WERI-Rb-1 (cell line): ENCODE results near the gene EPB41L4B.

Experiments
- DNase-seq: peaks from one replicate; pipeline ENCODE4 v3.0.0-alpha.2; 2020
- H3K27ac ChIP-seq: fragments of 250-450 bp; sonication (Bioruptor Pico); 2 replicates; pipeline ENCODE4 v1.5.1; 2020; ENCODE audit warnings: mild to moderate bottlenecking, moderate library complexity
- H3K27me3 ChIP-seq: fragments of 250-450 bp; sonication (Bioruptor Pico); 2 replicates; pipeline ENCODE4 v1.5.1; 2021; ENCODE audit warnings: mild to moderate bottlenecking, low read depth, moderate library complexity; ENCODE audit not compliant: insufficient read depth, severe bottlenecking
- H3K36me3 ChIP-seq: fragments of 250-450 bp; sonication (Bioruptor Pico); 2 replicates; pipeline ENCODE4 v1.5.1; 2020; ENCODE audit warnings: mild to moderate bottlenecking, moderate library complexity
- H3K4me3 ChIP-seq: 2 replicates; pipeline ENCODE4 v1.5.1; 2011; ENCODE audit warnings: low read depth, mild to moderate bottlenecking, control low read depth, low read length
- H3K9me3 ChIP-seq: fragments of 250-450 bp; sonication (Bioruptor Pico); 2 replicates; pipeline ENCODE4 v1.5.1; 2021; ENCODE audit warnings: mild to moderate bottlenecking, moderate library complexity; ENCODE audit not compliant: severe bottlenecking
- TF ChIP-seq, protein P1 (sequence below): IDR thresholded peaks from 2 replicates; pipeline ENCODE4 v1.5.1; 2011; ENCODE audit warnings: low read depth, mild to moderate bottlenecking, control low read depth, inconsistent platforms, low read length

Gene EPB41L4B

DNA sequence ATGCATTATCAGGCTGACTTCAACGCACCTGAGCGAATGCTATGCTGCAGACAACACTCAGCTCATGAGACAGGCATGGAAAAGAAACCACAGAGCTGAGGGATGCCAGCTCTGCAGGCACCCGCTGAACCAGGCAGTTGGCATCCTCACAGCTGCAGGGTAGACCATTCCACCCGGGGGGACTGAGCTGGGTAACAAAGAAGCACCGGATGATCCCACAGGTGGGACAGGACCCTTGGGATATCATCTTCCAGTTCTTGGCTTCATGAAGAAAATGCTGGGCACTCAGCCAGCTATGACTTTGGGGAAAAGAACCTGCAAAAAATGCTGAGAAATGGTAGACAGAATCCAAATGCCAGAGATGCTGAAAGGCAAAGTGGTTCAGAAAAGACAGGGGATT, 9.6 kb downstream of the EPB41L4B start:
- no peaks in the 10 kb centered on the region for H3K9me3 ChIP-seq
- TF ChIP-seq, protein P1, sequence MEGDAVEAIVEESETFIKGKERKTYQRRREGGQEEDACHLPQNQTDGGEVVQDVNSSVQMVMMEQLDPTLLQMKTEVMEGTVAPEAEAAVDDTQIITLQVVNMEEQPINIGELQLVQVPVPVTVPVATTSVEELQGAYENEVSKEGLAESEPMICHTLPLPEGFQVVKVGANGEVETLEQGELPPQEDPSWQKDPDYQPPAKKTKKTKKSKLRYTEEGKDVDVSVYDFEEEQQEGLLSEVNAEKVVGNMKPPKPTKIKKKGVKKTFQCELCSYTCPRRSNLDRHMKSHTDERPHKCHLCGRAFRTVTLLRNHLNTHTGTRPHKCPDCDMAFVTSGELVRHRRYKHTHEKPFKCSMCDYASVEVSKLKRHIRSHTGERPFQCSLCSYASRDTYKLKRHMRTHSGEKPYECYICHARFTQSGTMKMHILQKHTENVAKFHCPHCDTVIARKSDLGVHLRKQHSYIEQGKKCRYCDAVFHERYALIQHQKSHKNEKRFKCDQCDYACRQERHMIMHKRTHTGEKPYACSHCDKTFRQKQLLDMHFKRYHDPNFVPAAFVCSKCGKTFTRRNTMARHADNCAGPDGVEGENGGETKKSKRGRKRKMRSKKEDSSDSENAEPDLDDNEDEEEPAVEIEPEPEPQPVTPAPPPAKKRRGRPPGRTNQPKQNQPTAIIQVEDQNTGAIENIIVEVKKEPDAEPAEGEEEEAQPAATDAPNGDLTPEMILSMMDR = no peak
- no peaks in the 10 kb centered on the region for H3K36me3 ChIP-seq
- no peak overlapping the region for H3K4me3 ChIP-seq
- peak overlapping the region; percentile 18 for H3K27ac ChIP-seq
- DNase-seq = no peak
- no peaks in the 10 kb centered on the region for H3K27me3 ChIP-seq

GRCh38 chr9:109310486-109310901, 10.4 kb downstream of the EPB41L4B start:
- DNase-seq = no peak
- Histone ChIP-seq H3K27me3 (no peaks in the 10 kb centered on the region), H3K27ac (no peak overlapping the region), H3K4me3 (no peak overlapping the region), H3K9me3 (no peaks in the 10 kb centered on the region), H3K36me3 (no peaks in the 10 kb centered on the region)
- TF ChIP-seq, protein P1 = no peak

DNA sequence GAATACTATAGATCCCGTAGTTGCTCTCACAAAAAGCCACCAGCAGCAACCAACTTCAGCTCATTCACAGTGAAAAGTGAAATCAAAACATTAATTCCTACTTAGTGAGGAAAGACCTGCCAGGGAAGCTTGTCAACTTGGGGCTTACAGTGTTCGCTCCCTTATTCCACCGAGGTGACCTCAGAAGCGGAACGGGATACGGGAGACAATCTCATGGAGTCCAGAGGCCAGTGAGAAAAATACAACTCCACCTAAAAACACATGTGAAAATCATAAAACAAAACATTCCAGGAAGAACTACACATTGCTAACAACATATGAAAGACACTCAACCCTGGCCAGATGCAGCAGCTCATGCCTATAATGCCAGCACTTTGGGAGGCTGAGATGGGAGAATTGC, 11.6 kb downstream of the EPB41L4B start:
- H3K9me3 ChIP-seq = no peaks in the 10 kb centered on the region
- no peaks in the 10 kb centered on the region for H3K27me3 ChIP-seq
- H3K27ac ChIP-seq = no peak overlapping the region
- no peaks in the 10 kb centered on the region for H3K36me3 ChIP-seq
- DNase-seq = no peak
- H3K4me3 ChIP-seq = no peak overlapping the region
- TF ChIP-seq, protein P1 = no peak

- H3K27me3 ChIP-seq = no peaks in the 10 kb centered on the region
- no peak overlapping the region for H3K27ac ChIP-seq
- no peak overlapping the region for H3K4me3 ChIP-seq
- no peak for DNase-seq
- no peaks in the 10 kb centered on the region for H3K36me3 ChIP-seq
- TF ChIP-seq, protein P1 = no peak
- no peaks in the 10 kb centered on the region for H3K9me3 ChIP-seq
These were observed 13.2 kb downstream of the EPB41L4B start for GRCh38 chr9:109307380-109308240.

- no peaks in the 10 kb centered on the region for H3K9me3 ChIP-seq
- H3K27me3 ChIP-seq = no peaks in the 10 kb centered on the region
- TF ChIP-seq, protein P1 = no peak
- H3K36me3 ChIP-seq = peaks cover 6% of the 10 kb centered on the region; the same call in 1 of the 2 replicates
- no peak overlapping the region for H3K4me3 ChIP-seq
- H3K27ac ChIP-seq = no peak overlapping the region
- no peak for DNase-seq
These were observed 15.1 kb downstream of the EPB41L4B start for GRCh38 chr9:109305801-109306200.

- TF ChIP-seq, protein P1 = no peak
- DNase-seq = no peak
- no peak overlapping the region for H3K27ac ChIP-seq
- H3K4me3 ChIP-seq = no peak overlapping the region
- no peaks in the 10 kb centered on the region for H3K9me3 ChIP-seq
- peaks cover 6% of the 10 kb centered on the region; the same call in 1 of the 2 replicates for H3K36me3 ChIP-seq
- H3K27me3 ChIP-seq = no peaks in the 10 kb centered on the region
These were observed 16.5 kb downstream of the EPB41L4B start for GRCh38 chr9:109304347-109304746.
